Stimulated activated naive CD8-positive, alpha-beta T cell treated with anti-CD3 and anti-CD28 coated beads, Interleukin-15, amount 100 ng/mL, for 72 hours (primary cell): ENCODE results near the gene MIF4GD.

ENCODE experiments used
- ATAC-seq: fragments of 150-1000 bp; cut with Tn5 transposase; 2 replicates; pipeline ENCODE4 v1.10.0; 2021; ENCODE audit warnings: mild to moderate bottlenecking, moderate library complexity
- DNase-seq, 2 donors: peaks; one replicate each; pipeline ENCODE4 v3.0.0; 2021 to 2022
- H3K27ac Mint-ChIP-seq, 2 donors: one replicate each; pipeline ENCODE4 v1.8.0; 2022; ENCODE audit warnings: mild to moderate bottlenecking in 2 of 2, mixed read lengths in 2 of 2, moderate library complexity in 2 of 2
- H3K27me3 Mint-ChIP-seq: one replicate; pipeline ENCODE4 v1.8.0; 2022; ENCODE audit warnings: mixed read lengths
- H3K4me1 Mint-ChIP-seq: one replicate; pipeline ENCODE4 v1.8.0; 2022; ENCODE audit warnings: mild to moderate bottlenecking, mixed read lengths
- H3K4me3 Mint-ChIP-seq, 2 donors: one replicate each; pipeline ENCODE4 v1.8.0; 2022; ENCODE audit warnings: mild to moderate bottlenecking in 2 of 2, mixed read lengths in 2 of 2, moderate library complexity in 1 of 2
- H3K9me3 Mint-ChIP-seq, 2 donors: one replicate each; pipeline ENCODE4 v1.8.0; 2022; ENCODE audit warnings: mixed read lengths in 2 of 2

The MIF4GD gene

DNA sequence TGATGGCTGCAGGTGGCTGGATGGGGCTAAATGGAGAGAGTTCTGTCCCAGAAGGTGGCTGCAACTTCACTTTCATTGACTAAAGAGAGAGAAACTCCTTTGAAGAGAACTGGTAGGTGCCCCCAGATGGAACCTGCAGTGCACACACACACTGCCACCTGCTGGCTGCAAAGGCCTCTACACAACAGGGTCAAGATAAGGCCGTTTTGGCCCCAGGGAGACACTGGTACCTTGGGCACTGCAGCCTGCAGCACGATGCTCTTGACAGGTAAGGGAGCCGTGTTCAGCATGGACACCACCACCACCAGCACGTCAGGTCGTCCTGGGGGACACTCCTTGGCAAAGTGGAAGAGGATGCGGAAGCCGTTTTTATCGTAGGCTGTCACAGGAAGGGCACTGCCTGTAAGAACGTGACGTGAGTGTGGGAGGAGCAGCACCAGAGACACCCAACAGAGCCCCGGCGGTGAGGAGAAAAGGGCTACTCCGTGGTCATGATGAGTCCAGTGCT lies 32.3 kb downstream of the MIF4GD start:
- Mint-ChIP-seq H3K4me1 (peaks cover 48% of the 10 kb centered on the region), H3K9me3 (no peaks in the 10 kb centered on the region), H3K27me3 (no peaks in the 10 kb centered on the region), H3K4me3 (no peak overlapping the region), H3K27ac (peak overlapping the region in 1 of 2 donors; percentile 64)
- DNase-seq = peak; percentile 53 to 56
- peak; percentile 78 for ATAC-seq

DNA sequence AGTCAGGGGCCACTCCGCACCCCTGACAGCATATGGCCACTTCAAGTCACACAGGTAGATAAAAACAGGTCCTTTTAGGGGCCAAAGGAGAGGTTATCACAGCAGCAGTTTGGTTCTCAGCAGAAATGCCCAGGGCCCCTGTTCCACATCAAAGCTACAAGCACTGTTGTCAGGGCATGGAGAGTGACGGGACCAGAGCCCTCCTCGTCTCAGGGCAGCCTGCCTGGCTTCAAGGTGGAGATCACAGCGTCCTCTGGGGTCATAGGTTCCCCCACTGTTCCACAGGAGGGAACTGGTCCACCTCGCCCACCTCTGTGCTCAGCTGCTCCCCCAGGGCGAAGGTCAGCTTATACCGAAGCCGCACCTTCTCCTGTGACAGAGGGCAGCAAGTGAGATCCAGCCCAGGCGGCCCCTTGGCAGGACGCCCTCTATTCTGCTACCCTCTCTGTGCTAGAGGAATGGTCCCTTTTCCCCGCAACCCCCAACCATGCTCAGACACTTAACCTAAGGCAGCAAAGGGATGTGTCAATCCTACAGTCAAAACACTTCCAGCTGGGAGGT lies 32.9 kb downstream of the MIF4GD start:
- no peak overlapping the region for H3K4me3 Mint-ChIP-seq
- peaks cover 42% of the 10 kb centered on the region for H3K4me1 Mint-ChIP-seq
- DNase-seq (no peak), ATAC-seq (no peak)
- H3K27me3 Mint-ChIP-seq = no peaks in the 10 kb centered on the region
- H3K9me3 Mint-ChIP-seq = no peaks in the 10 kb centered on the region
- H3K27ac Mint-ChIP-seq = peak overlapping the region in 1 of 2 donors; percentile 54

DNA sequence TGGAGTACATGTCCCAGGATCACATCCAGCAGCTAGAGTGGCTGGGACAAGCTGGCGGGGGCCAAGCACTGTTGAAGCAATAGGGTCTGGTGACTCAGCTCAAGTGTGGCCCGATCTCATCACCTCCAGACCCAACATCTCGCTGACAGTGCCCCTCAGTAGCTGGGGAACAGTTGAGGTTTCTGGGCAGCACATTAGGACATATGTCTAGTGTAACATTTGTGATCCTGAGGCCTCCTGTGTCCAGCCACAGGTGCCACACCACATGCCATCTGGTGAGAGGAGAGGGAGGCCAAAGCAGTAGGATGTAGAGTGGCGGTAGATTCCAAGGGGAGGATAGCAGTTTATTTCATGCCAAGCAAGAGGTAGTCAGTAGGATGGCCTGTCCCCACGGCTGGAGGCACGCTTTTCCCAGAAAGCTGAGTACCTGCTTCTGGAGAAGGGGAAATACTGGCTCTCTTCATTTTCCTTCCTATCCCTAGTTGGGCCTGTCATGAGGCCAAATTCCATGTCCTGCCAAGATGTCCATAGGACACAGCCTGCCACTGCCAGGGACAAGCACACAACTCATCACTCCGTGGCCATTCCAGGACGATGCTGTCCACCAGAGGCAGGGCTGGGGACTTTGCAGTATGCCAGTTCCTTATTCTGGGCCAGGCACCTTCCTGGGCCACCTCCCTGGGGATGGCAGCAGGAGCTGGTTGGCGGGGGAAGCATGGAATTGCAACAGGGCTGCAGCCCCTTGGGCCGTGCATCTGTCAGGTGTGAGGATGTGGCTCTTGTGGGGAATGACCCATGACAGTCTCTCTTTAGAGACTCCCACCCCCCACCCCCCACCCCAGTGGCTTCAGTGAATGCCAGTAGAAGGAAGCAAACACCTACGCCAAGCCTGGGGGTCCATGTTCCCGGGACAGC lies 33.7 kb downstream of the MIF4GD start:
- H3K27ac Mint-ChIP-seq = peak overlapping the region in 1 of 2 donors; percentile 81
- H3K27me3 Mint-ChIP-seq = no peaks in the 10 kb centered on the region
- ATAC-seq (no peak), DNase-seq (no peak)
- H3K4me1 Mint-ChIP-seq = peaks cover 35% of the 10 kb centered on the region
- H3K9me3 Mint-ChIP-seq = no peaks in the 10 kb centered on the region
- H3K4me3 Mint-ChIP-seq = no peak overlapping the region

DNA sequence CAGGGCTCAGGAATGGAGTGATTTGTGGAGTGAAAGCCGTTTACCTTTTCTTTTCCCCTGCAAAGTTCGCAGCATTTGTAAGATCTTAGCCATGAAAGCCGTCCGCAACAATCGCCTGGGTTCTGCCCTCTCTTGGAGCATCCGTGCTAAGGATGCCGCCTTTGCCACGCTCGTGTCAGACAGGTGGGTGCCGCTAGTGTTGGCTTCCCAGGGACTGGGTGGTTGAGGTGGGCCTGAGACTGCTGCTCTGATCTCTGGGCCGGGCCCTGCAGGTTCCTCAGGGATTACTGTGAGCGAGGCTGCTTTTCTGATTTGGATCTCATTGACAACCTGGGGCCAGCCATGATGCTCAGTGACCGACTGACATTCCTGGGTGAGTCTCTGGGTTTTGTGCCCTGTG lies 38.2 kb downstream of the MIF4GD start:
- Mint-ChIP-seq H3K27me3 (no peaks in the 10 kb centered on the region), H3K27ac (no peak overlapping the region), H3K9me3 (no peaks in the 10 kb centered on the region), H3K4me3 (no peak overlapping the region), H3K4me1 (no peaks in the 10 kb centered on the region)
- no peak for ATAC-seq
- DNase-seq = no peak

DNA sequence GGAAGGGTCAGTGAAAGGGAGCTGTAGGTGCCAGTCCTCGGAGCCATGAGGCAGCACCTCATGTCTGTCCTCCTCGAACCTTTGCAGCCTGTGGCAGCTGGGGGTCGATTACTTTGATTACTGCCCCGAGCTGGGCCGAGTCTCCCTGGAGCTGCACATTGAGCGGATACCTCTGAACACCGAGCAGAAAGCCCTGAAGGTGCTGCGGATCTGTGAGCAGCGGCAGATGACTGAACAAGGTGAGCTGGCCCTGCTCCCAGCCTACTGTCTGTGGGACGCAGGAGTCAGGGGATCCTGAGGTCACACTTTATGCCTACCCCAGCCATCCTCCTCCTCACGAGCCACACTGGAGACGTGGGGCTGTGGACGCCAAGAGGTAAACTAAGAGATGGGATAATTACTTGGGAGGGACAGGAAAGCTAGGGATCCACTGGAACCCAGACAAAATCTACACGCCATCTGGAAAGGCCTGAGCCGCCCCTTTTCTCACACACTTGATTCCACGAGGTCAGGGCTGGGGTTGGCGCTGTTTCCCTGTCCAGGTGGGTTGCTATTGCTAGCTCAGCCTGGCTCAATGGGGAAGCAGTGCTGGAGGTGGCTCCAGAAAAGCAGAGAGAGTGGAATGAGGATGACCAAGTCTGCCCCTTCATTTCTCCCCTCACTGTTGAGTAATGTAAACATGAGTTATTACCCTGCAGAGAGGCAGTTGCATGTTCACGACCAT lies 39.1 kb downstream of the MIF4GD start:
- no peak overlapping the region for H3K4me3 Mint-ChIP-seq
- peak overlapping the region; percentile 47 to 59 for H3K27ac Mint-ChIP-seq
- no peaks in the 10 kb centered on the region for H3K9me3 Mint-ChIP-seq
- H3K4me1 Mint-ChIP-seq = no peaks in the 10 kb centered on the region
- ATAC-seq (no peak), DNase-seq (no peak)
- no peaks in the 10 kb centered on the region for H3K27me3 Mint-ChIP-seq

DNA sequence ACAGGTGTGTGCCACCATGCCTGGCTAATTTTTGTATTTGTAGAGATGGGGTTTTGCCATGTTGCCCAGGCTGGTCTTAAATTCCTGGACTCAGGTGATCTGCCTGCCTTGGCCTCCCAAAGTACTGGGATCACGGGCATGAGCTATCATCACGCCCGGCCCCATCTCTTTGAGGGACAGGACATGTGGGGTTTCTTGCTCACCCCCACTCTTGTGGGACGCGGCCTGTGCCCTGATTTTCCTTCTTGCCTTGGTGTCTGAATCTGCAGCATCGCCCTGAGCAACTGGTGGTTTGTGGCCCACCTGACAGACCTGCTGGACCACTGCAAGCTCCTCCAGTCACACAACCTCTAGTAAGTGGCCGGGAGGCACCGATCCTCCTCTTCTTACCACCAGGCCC lies 40.0 kb downstream of the MIF4GD start:
- H3K27me3 Mint-ChIP-seq = no peaks in the 10 kb centered on the region
- no peak for ATAC-seq
- no peaks in the 10 kb centered on the region for H3K9me3 Mint-ChIP-seq
- H3K27ac Mint-ChIP-seq = peak overlapping the region in 1 of 2 donors; percentile 59
- no peaks in the 10 kb centered on the region for H3K4me1 Mint-ChIP-seq
- H3K4me3 Mint-ChIP-seq = no peak overlapping the region
- DNase-seq = no peak

DNA sequence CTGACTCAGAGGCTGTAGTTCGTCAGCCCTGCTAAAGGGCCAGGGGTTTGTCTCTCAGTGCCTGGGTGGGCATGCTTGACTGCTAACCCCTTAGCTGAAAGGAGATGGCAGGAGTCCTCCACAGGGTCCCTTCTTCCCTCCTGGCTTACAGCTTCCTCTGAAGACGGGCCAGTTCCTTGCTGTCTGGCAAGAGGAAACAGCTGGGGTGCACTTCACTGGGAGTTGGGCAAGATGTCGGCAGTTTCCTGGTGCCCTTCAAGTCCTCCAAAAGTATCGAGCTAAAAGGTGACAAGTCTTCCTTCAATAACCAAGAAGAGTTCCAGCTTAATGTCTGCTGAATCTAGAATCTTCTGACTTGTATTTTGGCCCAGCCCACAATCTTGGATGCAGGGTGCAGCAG lies 42.2 kb downstream of the MIF4GD start:
- Mint-ChIP-seq H3K27ac (no peak overlapping the region), H3K27me3 (no peaks in the 10 kb centered on the region), H3K9me3 (no peaks in the 10 kb centered on the region), H3K4me3 (no peak overlapping the region), H3K4me1 (no peaks in the 10 kb centered on the region)
- ATAC-seq (no peak), DNase-seq (no peak)

DNA sequence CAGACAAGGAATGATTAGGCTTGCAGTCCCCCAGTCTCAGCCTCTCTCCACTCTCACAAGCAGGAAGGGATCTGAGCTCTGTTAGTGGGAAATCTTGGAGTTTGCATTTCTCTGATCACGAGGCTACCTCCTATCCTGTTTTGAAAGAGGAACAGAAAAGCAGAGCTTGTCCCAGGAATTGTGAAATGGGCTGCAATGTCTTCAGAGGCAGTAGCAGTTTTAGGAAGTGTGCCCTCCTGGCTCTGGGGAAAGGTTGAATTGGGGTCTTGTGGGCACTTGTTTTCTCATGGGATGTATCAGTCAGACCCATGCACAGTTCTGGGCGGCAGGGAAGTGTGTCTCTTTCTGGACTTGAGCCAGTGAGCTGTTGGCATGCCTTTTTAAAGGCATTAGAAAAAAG lies 42.7 kb downstream of the MIF4GD start:
- H3K27me3 Mint-ChIP-seq = no peaks in the 10 kb centered on the region
- DNase-seq (no peak), ATAC-seq (no peak)
- H3K27ac Mint-ChIP-seq = no peak overlapping the region
- H3K9me3 Mint-ChIP-seq = no peaks in the 10 kb centered on the region
- no peak overlapping the region for H3K4me3 Mint-ChIP-seq
- no peaks in the 10 kb centered on the region for H3K4me1 Mint-ChIP-seq

DNA sequence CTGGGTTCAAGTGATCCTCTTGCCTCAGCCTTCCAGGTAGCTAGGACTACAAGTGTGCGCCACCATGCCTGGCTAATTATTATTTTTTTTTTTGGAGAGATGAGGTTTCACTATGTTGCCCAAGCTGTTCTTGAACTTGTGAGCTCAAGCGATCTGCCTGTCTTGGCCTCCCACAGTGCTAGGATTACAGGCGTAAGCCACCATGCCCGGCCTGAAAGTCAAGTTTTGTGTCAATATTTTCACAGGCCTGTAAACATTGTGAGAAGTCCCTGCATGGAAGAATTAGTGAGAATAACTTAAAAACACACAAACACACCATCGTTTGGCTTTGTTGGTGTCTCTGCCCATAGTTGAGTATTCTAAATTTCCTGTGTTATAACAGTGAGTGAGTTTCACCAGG lies 43.3 kb downstream of the MIF4GD start:
- DNase-seq = no peak
- Mint-ChIP-seq H3K4me3 (no peak overlapping the region), H3K27me3 (no peaks in the 10 kb centered on the region), H3K4me1 (no peaks in the 10 kb centered on the region), H3K27ac (no peak overlapping the region), H3K9me3 (no peaks in the 10 kb centered on the region)
- ATAC-seq = no peak

DNA sequence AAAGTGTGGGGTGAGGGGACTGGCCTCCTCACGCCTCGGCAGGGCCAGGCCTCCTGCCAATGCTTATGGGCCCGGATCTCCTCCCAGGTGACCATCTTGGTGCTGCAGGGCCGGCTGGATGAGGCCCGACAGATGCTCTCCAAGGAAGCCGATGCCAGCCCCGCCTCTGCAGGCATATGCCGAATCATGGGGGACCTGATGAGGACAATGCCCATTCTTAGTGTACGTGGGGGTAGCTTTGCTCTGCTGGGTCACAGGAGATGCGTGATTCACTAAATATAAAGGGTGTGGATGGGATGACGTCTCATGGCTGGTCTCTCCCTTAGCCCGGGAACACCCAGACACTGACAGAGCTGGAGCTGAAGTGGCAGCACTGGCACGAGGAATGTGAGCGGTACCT lies 46.0 kb downstream of the MIF4GD start:
- DNase-seq (no peak), ATAC-seq (no peak)
- peak overlapping the region; percentile 11 to 82 for H3K27ac Mint-ChIP-seq
- H3K27me3 Mint-ChIP-seq = no peaks in the 10 kb centered on the region
- H3K4me1 Mint-ChIP-seq = no peaks in the 10 kb centered on the region
- no peaks in the 10 kb centered on the region for H3K9me3 Mint-ChIP-seq
- no peak overlapping the region for H3K4me3 Mint-ChIP-seq

DNA sequence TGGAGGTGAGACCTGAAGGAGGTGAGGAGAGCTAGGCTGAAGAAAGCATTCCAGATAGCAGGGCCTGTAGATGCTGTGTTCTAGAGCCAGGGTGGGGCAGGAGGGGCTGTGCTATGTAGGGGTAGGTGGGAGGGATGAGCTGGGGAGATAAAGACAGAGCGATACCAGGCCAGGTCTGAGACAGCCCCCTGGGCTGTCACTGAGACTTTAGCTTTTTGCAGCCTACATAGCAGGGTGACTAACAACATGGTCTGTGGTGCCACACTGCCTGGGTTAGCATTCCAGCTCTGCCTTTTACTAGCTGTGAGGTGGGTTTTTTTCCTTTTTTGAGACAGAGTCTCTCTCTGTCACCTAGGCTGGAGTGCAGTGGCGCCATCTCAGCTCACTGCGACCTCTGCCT lies 51.2 kb downstream of the MIF4GD start:
- ATAC-seq (no peak), DNase-seq (no peak)
- peak overlapping the region in 1 of 2 donors; percentile 83 for H3K27ac Mint-ChIP-seq
- H3K4me1 Mint-ChIP-seq = no peaks in the 10 kb centered on the region
- H3K4me3 Mint-ChIP-seq = no peak overlapping the region
- no peaks in the 10 kb centered on the region for H3K9me3 Mint-ChIP-seq
- no peaks in the 10 kb centered on the region for H3K27me3 Mint-ChIP-seq

DNA sequence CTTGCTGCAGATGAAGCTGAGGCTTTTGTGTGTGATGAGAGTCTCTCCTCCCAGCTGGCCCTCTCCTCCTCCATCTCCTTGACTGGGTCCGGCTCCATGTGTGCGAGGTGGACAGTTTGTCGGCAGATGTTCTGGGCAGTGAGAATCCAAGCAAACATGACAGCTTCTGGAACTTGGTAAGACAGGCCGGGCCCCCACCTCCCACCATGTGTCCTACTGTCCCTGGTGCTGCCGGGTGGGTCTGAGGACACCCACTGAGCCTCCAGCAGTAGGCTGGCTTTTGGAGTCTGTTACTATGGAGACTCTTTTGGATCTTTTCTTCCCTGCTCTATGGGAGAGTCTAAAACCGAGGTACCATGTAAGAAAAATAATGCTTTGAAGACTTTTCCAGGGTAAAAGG lies 52.9 kb downstream of the MIF4GD start:
- no peak for DNase-seq
- no peaks in the 10 kb centered on the region for H3K27me3 Mint-ChIP-seq
- no peak overlapping the region for H3K4me3 Mint-ChIP-seq
- no peaks in the 10 kb centered on the region for H3K9me3 Mint-ChIP-seq
- no peak for ATAC-seq
- no peak overlapping the region for H3K27ac Mint-ChIP-seq
- H3K4me1 Mint-ChIP-seq = no peaks in the 10 kb centered on the region
